ENCODE results near the gene ZNF346. TPM values are rescaled to one million over a fixed set of nuclear protein-coding genes. Genes with fewer than 3 reads are reported as not detected.

Gene ZNF346
- total RNA-seq, 6 donors from 2014 or later: 9.3 to 31.4 (median 16.8) TPM

DNA sequence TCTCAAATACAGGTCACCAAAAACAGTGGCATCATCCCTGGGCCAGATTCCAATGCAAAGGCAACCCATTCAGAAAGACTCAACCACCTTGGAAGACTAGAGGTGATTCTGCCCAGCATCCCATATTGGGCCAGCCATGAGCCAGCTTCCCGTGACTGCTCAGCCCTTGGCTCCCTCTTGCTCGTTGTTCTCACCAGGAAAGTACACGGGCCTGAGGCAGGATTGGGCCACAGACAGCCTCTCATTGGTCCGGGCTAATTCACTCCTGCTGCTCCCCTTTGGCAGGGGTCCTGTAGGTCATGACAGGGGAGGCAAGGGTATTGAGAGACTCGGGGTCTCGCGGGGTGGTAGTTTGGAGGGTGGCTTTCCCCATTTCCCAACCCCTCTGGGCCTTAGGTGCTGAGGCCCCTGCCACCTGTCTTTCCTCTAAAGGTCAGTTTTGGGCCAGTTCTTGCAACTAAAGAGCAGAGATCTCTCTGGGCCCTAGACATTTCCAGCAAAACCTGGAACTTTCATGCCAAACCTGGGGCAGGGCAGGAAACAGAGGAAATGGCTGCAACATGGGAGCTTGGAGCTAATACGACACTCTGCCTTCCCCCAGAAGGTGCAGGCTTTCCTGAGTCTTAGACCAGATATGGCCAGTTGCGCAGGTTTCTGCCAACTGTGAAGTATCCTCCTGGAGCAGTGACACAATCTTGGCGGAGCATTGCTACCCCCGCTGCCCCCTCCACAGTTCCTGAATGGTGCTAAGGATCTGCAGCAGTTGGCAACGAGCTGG lies 42.2 kb downstream of the ZNF346 start:
- Histone ChIP-seq H3K4me3 (no peak overlapping the region), H3K4me1 (no peaks in the 10 kb centered on the region), H3K36me3 (peaks cover 0 to 53% (median 22%) of the 10 kb centered on the region in 4 donors), H3K27me3 (no peaks in the 10 kb centered on the region), H3K9me3 (no peaks in the 10 kb centered on the region), H3K27ac (no peak overlapping the region)
- TF ChIP-seq POLR2A (IDR thresholded peaks at IDR 0.05): no peak
- TF ChIP-seq, protein P1, sequence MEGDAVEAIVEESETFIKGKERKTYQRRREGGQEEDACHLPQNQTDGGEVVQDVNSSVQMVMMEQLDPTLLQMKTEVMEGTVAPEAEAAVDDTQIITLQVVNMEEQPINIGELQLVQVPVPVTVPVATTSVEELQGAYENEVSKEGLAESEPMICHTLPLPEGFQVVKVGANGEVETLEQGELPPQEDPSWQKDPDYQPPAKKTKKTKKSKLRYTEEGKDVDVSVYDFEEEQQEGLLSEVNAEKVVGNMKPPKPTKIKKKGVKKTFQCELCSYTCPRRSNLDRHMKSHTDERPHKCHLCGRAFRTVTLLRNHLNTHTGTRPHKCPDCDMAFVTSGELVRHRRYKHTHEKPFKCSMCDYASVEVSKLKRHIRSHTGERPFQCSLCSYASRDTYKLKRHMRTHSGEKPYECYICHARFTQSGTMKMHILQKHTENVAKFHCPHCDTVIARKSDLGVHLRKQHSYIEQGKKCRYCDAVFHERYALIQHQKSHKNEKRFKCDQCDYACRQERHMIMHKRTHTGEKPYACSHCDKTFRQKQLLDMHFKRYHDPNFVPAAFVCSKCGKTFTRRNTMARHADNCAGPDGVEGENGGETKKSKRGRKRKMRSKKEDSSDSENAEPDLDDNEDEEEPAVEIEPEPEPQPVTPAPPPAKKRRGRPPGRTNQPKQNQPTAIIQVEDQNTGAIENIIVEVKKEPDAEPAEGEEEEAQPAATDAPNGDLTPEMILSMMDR (IDR thresholded peaks at IDR 0.05): no peak
- no peak for TF ChIP-seq EP300 (IDR thresholded peaks at IDR 0.05)
- no peak for TF ChIP-seq POLR2AphosphoS5 (IDR thresholded peaks at IDR 0.05)
- ATAC-seq (ENCODE audit: low FRiP score in 2 of 2): no peak
- no peak for DNase-seq
- WGBS, 2 donors: 81 to 82% methylated on average over 12 of the region's 12 CpGs

DNA sequence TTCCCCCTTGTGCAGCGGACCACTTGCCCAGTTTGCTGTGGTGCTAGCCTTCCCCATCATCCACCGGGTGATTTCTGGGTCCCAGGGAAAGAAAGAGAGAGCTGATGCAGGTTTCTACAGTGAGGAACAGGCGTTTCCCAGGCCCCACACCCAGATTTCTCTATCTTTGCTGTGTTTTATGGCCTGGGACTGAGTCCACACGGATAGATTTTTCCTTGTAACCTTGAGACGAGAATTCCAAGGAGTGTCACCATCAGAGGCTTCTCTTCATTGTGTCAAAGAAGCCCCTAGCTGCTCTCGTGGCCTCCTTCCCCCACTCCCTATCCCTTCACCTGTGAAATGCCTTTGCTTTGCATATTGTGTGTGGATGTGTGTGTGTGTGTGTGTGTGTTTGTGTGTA lies 43.0 kb downstream of the ZNF346 start:
- WGBS, 2 donors: 80 to 83% methylated on average over 6 of the region's 6 CpGs
- DNase-seq: no peak
- Histone ChIP-seq H3K36me3 (peaks cover 0 to 53% (median 22%) of the 10 kb centered on the region in 4 donors), H3K4me1 (no peaks in the 10 kb centered on the region), H3K4me3 (no peak overlapping the region), H3K27me3 (no peaks in the 10 kb centered on the region), H3K27ac (no peak overlapping the region), H3K9me3 (no peaks in the 10 kb centered on the region)
- TF ChIP-seq POLR2A (IDR thresholded peaks at IDR 0.05) (no peak), POLR2AphosphoS5 (IDR thresholded peaks at IDR 0.05) (no peak), EP300 (IDR thresholded peaks at IDR 0.05) (no peak)
- TF ChIP-seq, protein P1 (IDR thresholded peaks at IDR 0.05): no peak
- no peak for ATAC-seq (ENCODE audit: low FRiP score in 2 of 2)

DNA sequence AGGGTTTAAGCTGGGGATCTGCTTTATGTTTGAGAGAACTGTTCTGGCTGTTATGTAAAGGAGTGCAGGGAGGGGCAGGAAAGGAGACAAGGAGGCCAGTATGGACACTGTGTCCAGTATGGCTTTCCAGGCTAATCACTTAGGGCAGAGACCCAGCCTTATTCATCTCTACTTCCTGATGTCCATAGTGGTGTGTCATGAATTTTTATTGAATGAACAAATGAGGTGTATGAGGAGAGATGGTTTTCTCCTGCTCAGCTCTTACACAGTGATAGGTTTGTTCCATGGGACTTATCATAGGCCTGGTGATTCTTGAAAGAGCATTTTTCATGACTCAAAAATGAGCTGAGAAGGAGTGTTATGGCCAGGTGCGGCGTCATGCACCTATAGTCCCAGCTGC lies 43.7 kb downstream of the ZNF346 start:
- DNase-seq: no peak
- no peak for ATAC-seq (ENCODE audit: low FRiP score in 2 of 2)
- H3K4me1 ChIP-seq: no peaks in the 10 kb centered on the region
- 95 to 100% methylated on average over 2 of the region's 2 CpGs for WGBS, 2 donors
- no peaks in the 10 kb centered on the region for H3K9me3 ChIP-seq
- no peak for TF ChIP-seq POLR2AphosphoS5 (IDR thresholded peaks at IDR 0.05)
- TF ChIP-seq, protein P1 (IDR thresholded peaks at IDR 0.05): no peak
- TF ChIP-seq POLR2A (IDR thresholded peaks at IDR 0.05): no peak
- no peak for TF ChIP-seq EP300 (IDR thresholded peaks at IDR 0.05)
- no peak overlapping the region for H3K27ac ChIP-seq
- H3K36me3 ChIP-seq: peaks cover 0 to 53% (median 22%) of the 10 kb centered on the region in 4 donors
- no peak overlapping the region for H3K4me3 ChIP-seq
- H3K27me3 ChIP-seq: no peaks in the 10 kb centered on the region

DNA sequence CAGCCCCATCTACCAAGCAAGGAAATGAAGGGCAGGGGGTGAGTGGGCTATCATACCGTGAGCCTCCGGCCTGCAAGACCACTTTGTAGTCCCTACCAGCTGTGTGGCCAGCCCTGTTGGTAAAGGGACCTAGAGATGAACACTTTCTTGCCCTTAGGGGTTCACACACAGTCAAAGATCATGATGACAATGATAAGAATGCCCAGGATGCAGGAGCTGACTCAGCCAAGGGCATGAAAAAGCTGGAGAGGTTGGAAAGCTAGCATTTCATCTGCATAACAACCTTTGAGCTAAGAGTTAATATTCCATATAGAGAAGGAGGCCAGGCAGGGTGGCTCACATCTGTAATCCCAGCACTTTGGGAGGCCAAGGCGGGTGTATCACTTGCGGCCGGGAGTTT lies 45.0 kb downstream of the ZNF346 start:
- no peak overlapping the region for H3K4me3 ChIP-seq
- H3K27ac ChIP-seq: no peak overlapping the region
- 93 to 97% methylated on average over 5 of the region's 5 CpGs for WGBS, 2 donors
- no peak for DNase-seq
- H3K4me1 ChIP-seq: peaks cover 0 to 4% (median 1%) of the 10 kb centered on the region in 4 donors
- no peak for TF ChIP-seq POLR2AphosphoS5 (IDR thresholded peaks at IDR 0.05)
- no peak for TF ChIP-seq POLR2A (IDR thresholded peaks at IDR 0.05)
- no peaks in the 10 kb centered on the region for H3K9me3 ChIP-seq
- H3K36me3 ChIP-seq: peaks cover 0 to 45% (median 19%) of the 10 kb centered on the region in 4 donors
- ATAC-seq (ENCODE audit: low FRiP score in 2 of 2): no peak
- H3K27me3 ChIP-seq: no peaks in the 10 kb centered on the region

DNA sequence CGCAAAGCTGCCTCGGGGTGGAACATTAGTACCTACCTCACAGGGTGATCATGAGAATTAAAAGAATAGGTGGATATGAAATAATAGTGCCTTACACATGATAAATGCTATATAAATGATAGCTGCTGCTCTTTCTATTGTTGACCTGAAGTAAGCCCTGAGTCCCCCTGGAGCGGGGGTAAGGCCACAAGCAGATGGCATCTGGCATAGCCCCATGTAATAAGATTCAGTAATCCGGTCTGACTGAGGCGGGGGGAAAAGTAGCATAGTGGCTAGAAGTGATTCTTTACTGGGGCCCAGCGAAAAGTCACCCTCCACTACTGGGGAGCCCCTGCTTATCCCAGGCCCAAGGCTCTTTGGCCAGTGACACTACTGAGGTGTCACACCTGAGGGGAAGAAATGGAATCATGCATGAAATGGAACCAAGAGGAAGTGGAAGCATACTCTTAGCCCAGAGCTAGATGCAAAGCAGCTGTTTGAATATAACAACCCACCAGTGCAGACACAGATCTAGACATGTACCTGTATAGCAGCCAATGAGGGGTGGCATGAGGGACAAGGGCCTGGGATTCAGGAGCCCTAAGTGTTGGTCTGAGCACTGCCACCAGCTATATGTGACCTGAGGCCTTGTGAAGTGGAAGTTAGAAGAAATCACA lies 48.2 kb downstream of the ZNF346 start:
- H3K36me3 ChIP-seq: peaks cover 0 to 18% (median 1%) of the 10 kb centered on the region in 4 donors
- H3K4me3 ChIP-seq: no peak overlapping the region
- TF ChIP-seq POLR2AphosphoS5 (IDR thresholded peaks at IDR 0.05): no peak
- no peak for TF ChIP-seq POLR2A (IDR thresholded peaks at IDR 0.05)
- no peak for TF ChIP-seq EP300 (IDR thresholded peaks at IDR 0.05)
- TF ChIP-seq, protein P1 (IDR thresholded peaks at IDR 0.05): no peak
- H3K27me3 ChIP-seq: no peaks in the 10 kb centered on the region
- ATAC-seq (ENCODE audit: low FRiP score in 2 of 2) (no peak), DNase-seq (no peak)
- peaks cover 0 to 4% (median 1%) of the 10 kb centered on the region in 4 donors for H3K4me1 ChIP-seq
- H3K9me3 ChIP-seq: no peaks in the 10 kb centered on the region
- no peak overlapping the region for H3K27ac ChIP-seq
- WGBS, 2 donors: 95% methylated on average over 6 of the region's 6 CpGs

Data from upper lobe of left lung (tissue), 6 donors.